Endothelial cell (in vitro differentiated cells): ENCODE results near the gene GON4L. TPM values are rescaled to one million over a fixed set of nuclear protein-coding genes. Genes with fewer than 3 reads are reported as not detected.
"Not testable (repeated sequence)": the region's sequence is repeated elsewhere in the genome, so short reads cannot be mapped to it uniquely, and the experiment has no call there.

Experiments used
- DNase-seq: peaks from one replicate; pipeline ENCODE4 v3.0.0; 2021; ENCODE audit warnings: low spot score
- H3K27ac Mint-ChIP-seq: one replicate; pipeline ENCODE4 v1.8.0; 2021; ENCODE audit warnings: mixed read lengths, inconsistent platforms; ENCODE audit not compliant: unreplicated experiment
- H3K27me3 Mint-ChIP-seq: one replicate; pipeline ENCODE4 v1.8.0; 2021; ENCODE audit warnings: mild to moderate bottlenecking, moderate library complexity, mixed read lengths, inconsistent platforms; ENCODE audit not compliant: unreplicated experiment
- H3K36me3 Mint-ChIP-seq: one replicate; pipeline ENCODE4 v1.8.0; 2021; ENCODE audit warnings: mild to moderate bottlenecking, low read depth, mixed read lengths, inconsistent platforms; ENCODE audit not compliant: unreplicated experiment
- H3K4me1 Mint-ChIP-seq: one replicate; pipeline ENCODE4 v1.8.0; 2021; ENCODE audit warnings: mild to moderate bottlenecking, mixed read lengths, inconsistent platforms; ENCODE audit not compliant: unreplicated experiment
- H3K4me3 Mint-ChIP-seq: one replicate; pipeline ENCODE4 v1.8.0; 2021; ENCODE audit warnings: mild to moderate bottlenecking, mixed read lengths, inconsistent platforms; ENCODE audit not compliant: unreplicated experiment
- H3K9me3 Mint-ChIP-seq: one replicate; pipeline ENCODE4 v1.8.0; 2021; ENCODE audit warnings: mixed read lengths, inconsistent platforms; ENCODE audit not compliant: unreplicated experiment
- CTCF ChIP-seq: fragments of 200-600 bp; sonication (generic); IDR thresholded peaks from one replicate; pipeline ENCODE4 v1.5.0; 2021; ENCODE audit warnings: antibody characterized with exemption; ENCODE audit not compliant: unreplicated experiment
- total RNA-seq: library from RNA; stranded (reverse); fragmentation: NEBNext Ultra II Directional; extraction: Animal tissue kit (Norgen Biotek cat#: 25700); gene quantifications from one replicate; pipeline ENCODE4 v1.2.1, GENCODE V29; 2021; ENCODE audit not compliant: unreplicated experiment

GON4L gene
- total RNA-seq, 1 donor from 2014 or later = 72.7 TPM

DNA sequence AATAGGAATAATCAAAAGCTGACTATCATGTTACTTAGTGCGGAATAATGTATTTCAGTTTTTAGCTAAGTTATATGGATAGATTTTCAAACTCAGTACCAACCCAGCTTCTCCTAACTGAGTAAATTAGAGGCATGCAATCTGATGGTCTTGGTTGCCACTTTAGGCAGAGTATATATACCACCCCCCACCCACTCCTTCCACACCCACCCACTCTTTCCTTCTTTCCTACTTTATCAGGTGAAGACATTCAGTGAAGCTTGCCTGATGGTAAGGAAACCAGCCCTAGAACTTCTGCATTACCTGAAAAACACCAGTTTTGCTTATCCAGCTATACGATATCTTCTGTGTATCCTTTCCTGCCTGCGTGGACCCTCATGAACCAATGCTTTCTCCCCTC, 131.9 kb downstream of the GON4L start:
- H3K36me3 Mint-ChIP-seq = peaks cover 7% of the 10 kb centered on the region
- TF ChIP-seq CTCF = no peak

GRCh38 chr1:155719703-155720102, 137.3 kb downstream of the GON4L start:
- TF ChIP-seq CTCF = no peak
- Mint-ChIP-seq H3K27ac (no peak overlapping the region), H3K27me3 (peaks cover 2% of the 10 kb centered on the region), H3K4me1 (no peaks in the 10 kb centered on the region), H3K9me3 (no peaks in the 10 kb centered on the region), H3K36me3 (peaks cover 13% of the 10 kb centered on the region), H3K4me3 (no peak overlapping the region)
- no peak for DNase-seq

More for the DNA sequence above, 131.9 kb downstream of the GON4L start:
- no peak for DNase-seq
- Mint-ChIP-seq H3K4me3 (no peak overlapping the region), H3K27me3 (no peaks in the 10 kb centered on the region), H3K4me1 (peaks cover 6% of the 10 kb centered on the region), H3K27ac (peak overlapping the region; percentile 70), H3K9me3 (no peaks in the 10 kb centered on the region)

DNA sequence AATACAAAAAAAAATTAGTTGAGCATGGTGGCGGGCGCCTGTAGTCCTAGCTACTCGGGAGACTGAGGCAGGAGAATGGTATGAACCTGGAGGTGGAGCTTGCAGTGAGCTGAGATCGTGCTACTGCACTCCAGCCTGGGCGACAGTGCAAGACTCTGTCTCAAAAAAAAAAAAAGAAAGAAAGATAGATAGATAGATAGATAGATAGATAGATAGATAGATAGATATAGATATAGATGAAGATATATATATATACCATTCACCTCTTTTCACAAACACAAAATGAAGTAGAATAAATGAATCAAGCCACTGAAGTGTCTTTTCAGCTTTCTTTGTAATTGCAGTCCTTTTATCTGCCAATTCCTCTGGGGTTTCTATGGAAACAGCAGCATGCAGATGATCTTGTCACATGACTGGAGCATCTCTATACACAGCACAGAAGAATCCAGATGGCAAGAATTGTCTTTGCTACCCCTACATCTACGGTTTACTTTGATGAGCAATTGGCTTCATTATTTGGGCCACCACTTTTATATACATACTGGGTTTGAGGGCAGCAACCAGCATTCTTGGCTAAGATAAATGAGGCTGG, 138.4 kb downstream of the GON4L start:
- not testable (repeated sequence) for H3K4me1 Mint-ChIP-seq, H3K27ac Mint-ChIP-seq, DNase-seq, H3K27me3 Mint-ChIP-seq, H3K9me3 Mint-ChIP-seq, H3K4me3 Mint-ChIP-seq
- H3K36me3 Mint-ChIP-seq = peaks cover 13% of the 10 kb centered on the region

DNA sequence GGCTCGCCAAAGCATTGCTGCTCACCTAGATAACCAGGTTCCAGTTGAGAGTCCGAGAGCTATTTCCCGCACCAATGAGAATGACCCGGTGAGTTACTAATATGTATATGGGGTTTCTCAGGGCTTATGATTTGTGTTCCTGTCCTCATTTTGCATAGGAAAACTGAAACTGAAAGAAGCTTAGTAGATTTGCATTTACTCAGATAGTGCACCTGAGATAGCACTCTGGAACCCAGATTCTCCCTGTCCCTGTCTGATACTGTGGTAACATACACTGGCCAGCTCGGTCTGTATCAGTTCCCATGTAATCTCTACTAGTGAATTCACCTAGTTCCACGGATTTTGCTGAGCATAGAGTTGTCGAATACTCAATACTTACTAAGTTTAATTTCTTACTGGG, 140.0 kb downstream of the GON4L start:
- no peak for TF ChIP-seq CTCF
- Mint-ChIP-seq H3K9me3 (no peaks in the 10 kb centered on the region), H3K27ac (no peak overlapping the region), H3K36me3 (peaks cover 13% of the 10 kb centered on the region), H3K27me3 (peaks cover 2% of the 10 kb centered on the region), H3K4me3 (no peak overlapping the region), H3K4me1 (no peaks in the 10 kb centered on the region)
- DNase-seq = no peak

- Mint-ChIP-seq H3K36me3 (peaks cover 9% of the 10 kb centered on the region), H3K4me3 (no peak overlapping the region), H3K27me3 (peaks cover 2% of the 10 kb centered on the region), H3K4me1 (no peaks in the 10 kb centered on the region), H3K27ac (no peak overlapping the region), H3K9me3 (no peaks in the 10 kb centered on the region)
- no peak for DNase-seq
- TF ChIP-seq CTCF = no peak
Measured at GRCh38 chr1:155715777-155716176, 141.2 kb downstream of the GON4L start.

- H3K4me3 Mint-ChIP-seq, H3K27me3 Mint-ChIP-seq, H3K4me1 Mint-ChIP-seq, H3K9me3 Mint-ChIP-seq, DNase-seq, H3K27ac Mint-ChIP-seq, H3K36me3 Mint-ChIP-seq: not testable (repeated sequence)
Measured at GRCh38 chr1:155715056-155715455, 142.0 kb downstream of the GON4L start.
